HEK293 (cell line): Measurements from ENCODE around the gene CAP2.
"Not testable (repeated sequence)": the region's sequence is repeated elsewhere in the genome, so short reads cannot be mapped to it uniquely, and the experiment has no call there.

ENCODE experiments used
- CTCF ChIA-PET: fragments of 350-600 bp; formaldehyde crosslinking; extraction: SDS; loops from one replicate; lab custom pipeline; 2021; ENCODE audit warnings: antibody characterized with exemption; lab: Yijun Ruan, JAX
- POLR2A ChIA-PET: fragments of 300-600 bp; formaldehyde crosslinking; extraction: SDS; loops from one replicate; lab custom pipeline; 2020; ENCODE audit warnings: antibody characterized with exemption, inconsistent platforms; lab: Yijun Ruan, JAX
- H3K27ac ChIP-seq: fragments of 200-500 bp; sonication (Bioruptor generic); 2 replicates; pipeline ENCODE4 v1.5.1; 2014; ENCODE audit warnings: low read depth, low read length, control low read depth, inconsistent platforms; ENCODE audit errors: extremely low read depth
- H3K36me3 ChIP-seq, 2 experiments: fragments of 200-500 bp in 1 of 2; sonication (Bioruptor generic) in 1 of 2; 1 replicate in 1 of 2; 2 replicates in 1 of 2; pipeline ENCODE4 v1.5.1; 2014 to 2017; ENCODE audit warnings: inconsistent platforms in 2 of 2, low read length in 2 of 2; ENCODE audit not compliant: control insufficient read depth in 2 of 2, insufficient read depth in 1 of 2
- H3K4me1 ChIP-seq: fragments of 200-500 bp; sonication (Bioruptor generic); 2 replicates; pipeline ENCODE4 v1.5.1; 2014; ENCODE audit warnings: mild to moderate bottlenecking, low read length, inconsistent platforms; ENCODE audit not compliant: control insufficient read depth, insufficient read depth
- H3K4me3 ChIP-seq: 2 replicates; pipeline ENCODE4 v1.5.1; 2011; ENCODE audit warnings: low read depth, mild to moderate bottlenecking, control low read depth, low read length, moderate library complexity
- H3K9me3 ChIP-seq: fragments of 200-500 bp; sonication (Bioruptor generic); 2 replicates; pipeline ENCODE4 v1.5.1; 2014; ENCODE audit warnings: low read depth, low read length, inconsistent platforms; ENCODE audit not compliant: control insufficient read depth, insufficient read depth
- AEBP2 ChIP-seq: fragments of 450-650 bp; formaldehyde crosslinking; IDR thresholded peaks from 2 replicates; pipeline ENCODE4 v1.5.1; 2016; ENCODE audit warnings: missing biosample characterization, missing genetic modification characterization, borderline replicate concordance
- OSR2 ChIP-seq: fragments of 450-650 bp; formaldehyde crosslinking; IDR thresholded peaks from 2 replicates; pipeline ENCODE4 v1.5.1; 2016; ENCODE audit warnings: missing biosample characterization, missing genetic modification characterization
- SALL2 ChIP-seq: fragments of 450-650 bp; formaldehyde crosslinking; IDR thresholded peaks from 2 replicates; pipeline ENCODE4 v1.5.0; 2017; ENCODE audit warnings: missing biosample characterization, mild to moderate bottlenecking, missing genetic modification characterization, borderline replicate concordance
- SETDB1 ChIP-seq: IDR thresholded peaks from one replicate; pipeline ENCODE4 v1.6.1; 2017; ENCODE audit warnings: mild to moderate bottlenecking, low read length, moderate library complexity, mixed read lengths; ENCODE audit not compliant: insufficient read length
- YY1 ChIP-seq: fragments of 450-650 bp; formaldehyde crosslinking; IDR thresholded peaks from 2 replicates; pipeline ENCODE4 v1.5.1; 2018; ENCODE audit warnings: missing biosample characterization, missing genetic modification characterization
- ZNF10 ChIP-seq: fragments of 450-650 bp; formaldehyde crosslinking; IDR thresholded peaks from 2 replicates; pipeline ENCODE4 v1.5.1; 2017; ENCODE audit warnings: missing biosample characterization, missing genetic modification characterization
- ZNF148 ChIP-seq: fragments of 450-650 bp; formaldehyde crosslinking; IDR thresholded peaks from 2 replicates; pipeline ENCODE4 v1.5.0; 2017; ENCODE audit warnings: missing biosample characterization, missing genetic modification characterization, borderline replicate concordance
- ZNF184 ChIP-seq: fragments of 450-650 bp; IDR thresholded peaks from 2 replicates; pipeline ENCODE4 v1.5.1; 2018; ENCODE audit warnings: missing biosample characterization, mild to moderate bottlenecking, missing genetic modification characterization
- ZNF214 ChIP-seq: fragments of 450-650 bp; formaldehyde crosslinking; IDR thresholded peaks from 2 replicates; pipeline ENCODE4 v1.5.1; 2017; ENCODE audit warnings: missing biosample characterization, mild to moderate bottlenecking, missing genetic modification characterization, borderline replicate concordance
- ZNF23 ChIP-seq: fragments of 450-650 bp; formaldehyde crosslinking; IDR thresholded peaks from 2 replicates; pipeline ENCODE4 v1.5.1; 2016; ENCODE audit warnings: missing biosample characterization, missing genetic modification characterization, borderline replicate concordance
- ZNF404 ChIP-seq: fragments of 450-650 bp; formaldehyde crosslinking; IDR thresholded peaks from 2 replicates; pipeline ENCODE4 v1.5.1; 2017; ENCODE audit warnings: missing biosample characterization, missing genetic modification characterization
- ZNF423 ChIP-seq: fragments of 450-650 bp; formaldehyde crosslinking; IDR thresholded peaks from 2 replicates; pipeline ENCODE4 v1.5.1; 2016; ENCODE audit warnings: missing biosample characterization, missing genetic modification characterization
- ZNF426 ChIP-seq: fragments of 450-650 bp; formaldehyde crosslinking; IDR thresholded peaks from 2 replicates; pipeline ENCODE4 v1.5.1; 2017; ENCODE audit warnings: missing biosample characterization, missing genetic modification characterization, mild to moderate bottlenecking, inconsistent platforms, moderate library complexity
- ZNF560 ChIP-seq: fragments of 450-650 bp; formaldehyde crosslinking; IDR thresholded peaks from 2 replicates; pipeline ENCODE4 v1.5.1; 2017; ENCODE audit warnings: missing biosample characterization, missing genetic modification characterization, borderline replicate concordance
- ZNF585B ChIP-seq: fragments of 450-650 bp; formaldehyde crosslinking; IDR thresholded peaks from 2 replicates; pipeline ENCODE4 v1.5.1; 2016; ENCODE audit warnings: missing biosample characterization, missing genetic modification characterization

Gene CAP2

GRCh38 chr6:17585766-17586490 is 192.5 kb downstream of the CAP2 start:
- no peak overlapping the region for H3K4me3 ChIP-seq
- CTCF ChIA-PET: interaction anchor here (0.5 to 3.9 kb wide), 16 partner anchors 9 to 918 kb away, joined by 3 to 75 read pairs (median 4); partner anchors contain the start of gene FAM8A1
- TF ChIP-seq AEBP2 (tag by site-specific recombination): no peak
- TF ChIP-seq ZNF423 (tag by site-specific recombination): no peak
- 0 out of 2 replicates have a peak, but pooled peaks have one; percentile 17 for TF ChIP-seq OSR2 (tag by site-specific recombination)
- TF ChIP-seq ZNF560: no peak
- TF ChIP-seq, all 188 proteins: peak for 1
- no peak overlapping the region for H3K27ac ChIP-seq
- H3K36me3 ChIP-seq: no peaks in the 10 kb centered on the region
- H3K9me3 ChIP-seq: no peaks in the 10 kb centered on the region; the same call in 1 of the 2 replicates
- POLR2A ChIA-PET: interaction anchor here (0.5 kb wide), 1 partner anchor 34 kb away, joined by 3 read pairs; no protein-coding TSS in a partner anchor
- peaks cover 2% of the 10 kb centered on the region; the same call in 1 of the 2 replicates for H3K4me1 ChIP-seq

- POLR2A ChIA-PET: not testable (repeated sequence)
Measured at GRCh38 chr6:17586623-17587022, 193.2 kb downstream of the CAP2 start.

GRCh38 chr6:17588011-17588410 is 194.6 kb downstream of the CAP2 start:
- H3K4me3 ChIP-seq: no peak overlapping the region
- H3K9me3 ChIP-seq: no peaks in the 10 kb centered on the region; the same call in 1 of the 2 replicates
- H3K4me1 ChIP-seq: peaks cover 2% of the 10 kb centered on the region; the same call in 1 of the 2 replicates
- CTCF ChIA-PET: interaction anchor here (0.6 to 0.8 kb wide), 2 partner anchors 216 to 227 kb away, joined by 3 read pairs; no protein-coding TSS in a partner anchor
- H3K27ac ChIP-seq: no peak overlapping the region
- TF ChIP-seq SALL2 (tag by site-specific recombination) (no peak), SETDB1 (no peak), AEBP2 (tag by site-specific recombination) (no peak), ZNF585B (tag by site-specific recombination) (no peak), ZNF23 (tag by site-specific recombination) (no peak), ZNF148 (tag by site-specific recombination) (no peak), YY1 (no peak), ZNF404 (tag by site-specific recombination) (no peak), ZNF184 (tag by site-specific recombination) (no peak), ZNF214 (tag by site-specific recombination) (no peak), ZNF10 (no peak), ZNF426 (tag by site-specific recombination) (no peak)
- POLR2A ChIA-PET: interaction anchor here (0.6 kb wide), 1 partner anchor 641 kb away, joined by 3 read pairs; no protein-coding TSS in a partner anchor
- H3K36me3 ChIP-seq: no peaks in the 10 kb centered on the region

More at GRCh38 chr6:17586623-17587022, 193.2 kb downstream of the CAP2 start:
- CTCF ChIA-PET: interaction anchor here (1.0 to 3.9 kb wide), 2 partner anchors 193 to 428 kb away, joined by 4 to 75 read pairs; no protein-coding TSS in a partner anchor
- not testable (repeated sequence) for H3K9me3 ChIP-seq, H3K4me3 ChIP-seq, H3K27ac ChIP-seq, H3K36me3 ChIP-seq, H3K4me1 ChIP-seq
